H9 (cell line): ENCODE measurements around the gene PRR36. TPM values are rescaled to one million over a fixed set of nuclear protein-coding genes. Genes with fewer than 3 reads are reported as not detected.

Source experiments
- DNase-seq: peaks from one replicate; pipeline ENCODE4 v3.0.0-alpha.2; 2017
- H2AFZ ChIP-seq: one replicate; pipeline ENCODE4 v1.6.1; 2013; ENCODE audit warnings: mild to moderate bottlenecking, low read length, control low read depth, moderate library complexity
- H2AK5ac ChIP-seq: 2 replicates; pipeline ENCODE4 v1.6.1; 2013; ENCODE audit warnings: low read length, control low read depth, mixed read lengths; ENCODE audit not compliant: insufficient read length
- H2BK120ac ChIP-seq: one replicate; pipeline ENCODE4 v1.6.1; 2013; ENCODE audit warnings: low read depth, mild to moderate bottlenecking, low read length, control low read depth, inconsistent platforms; ENCODE audit not compliant: poor library complexity, severe bottlenecking
- H2BK12ac ChIP-seq: 2 replicates; pipeline ENCODE4 v1.6.1; 2013; ENCODE audit warnings: low read length, control low read depth, mixed read lengths, low read depth; ENCODE audit not compliant: insufficient read length
- H2BK15ac ChIP-seq: 2 replicates; pipeline ENCODE4 v1.6.1; 2013; ENCODE audit warnings: low read depth, low read length, control low read depth
- H2BK20ac ChIP-seq: one replicate; pipeline ENCODE4 v1.6.1; 2013; ENCODE audit warnings: low read depth, mild to moderate bottlenecking, low read length, control low read depth, inconsistent platforms; ENCODE audit not compliant: poor library complexity, severe bottlenecking
- H2BK5ac ChIP-seq: 2 replicates; pipeline ENCODE4 v1.6.1; 2013; ENCODE audit warnings: low read length, control low read depth, mixed read lengths; ENCODE audit not compliant: insufficient read length
- H3K14ac ChIP-seq: 2 replicates; pipeline ENCODE4 v1.6.1; 2013; ENCODE audit warnings: low read length, control low read depth; ENCODE audit not compliant: insufficient read depth
- H3K18ac ChIP-seq: 2 replicates; pipeline ENCODE4 v1.6.1; 2013; ENCODE audit warnings: low read depth, mild to moderate bottlenecking, mixed read lengths, low read length, control low read depth; ENCODE audit not compliant: insufficient read length
- H3K23ac ChIP-seq: 2 replicates; pipeline ENCODE4 v1.6.1; 2013; ENCODE audit warnings: low read length, control low read depth, mixed read lengths, low read depth; ENCODE audit not compliant: insufficient read length
- H3K23me2 ChIP-seq: 2 replicates; pipeline ENCODE4 v1.6.1; 2013; ENCODE audit warnings: low read depth, mild to moderate bottlenecking, mixed read lengths, low read length, control low read depth; ENCODE audit not compliant: insufficient read length, poor library complexity, severe bottlenecking
- H3K27ac ChIP-seq: 2 replicates; pipeline ENCODE4 v1.5.1; 2013; ENCODE audit warnings: low read length, control low read depth, mixed read lengths, low read depth; ENCODE audit not compliant: insufficient read length
- H3K27me3 ChIP-seq: 2 replicates; pipeline ENCODE4 v1.6.1; 2013; ENCODE audit warnings: low read length, control low read depth, inconsistent platforms; ENCODE audit not compliant: insufficient read depth
- H3K4ac ChIP-seq: 2 replicates; pipeline ENCODE4 v1.6.1; 2013; ENCODE audit warnings: low read depth, mild to moderate bottlenecking, control low read depth, inconsistent platforms, low read length, moderate library complexity
- H3K4me1 ChIP-seq: 2 replicates; pipeline ENCODE4 v1.6.1; 2013; ENCODE audit warnings: low read length, control low read depth, inconsistent platforms; ENCODE audit not compliant: insufficient read depth
- H3K4me2 ChIP-seq: 2 replicates; pipeline ENCODE4 v1.6.1; 2013; ENCODE audit warnings: low read length, control low read depth, mixed read lengths; ENCODE audit not compliant: insufficient read length, insufficient read depth
- H3K56ac ChIP-seq: 2 replicates; pipeline ENCODE4 v1.6.1; 2013; ENCODE audit warnings: low read depth, mild to moderate bottlenecking, mixed read lengths, low read length, control low read depth; ENCODE audit not compliant: insufficient read length
- H3K79me1 ChIP-seq: 2 replicates; pipeline ENCODE4 v1.6.1; 2013; ENCODE audit warnings: low read depth, mild to moderate bottlenecking, moderate library complexity, low read length, control low read depth, inconsistent platforms; ENCODE audit not compliant: insufficient read depth, poor library complexity, severe bottlenecking
- H3K79me2 ChIP-seq: 2 replicates; pipeline ENCODE4 v1.6.1; 2013; ENCODE audit warnings: low read length, control low read depth, inconsistent platforms; ENCODE audit not compliant: insufficient read depth
- H3K9ac ChIP-seq: 2 replicates; pipeline ENCODE4 v1.6.1; 2013; ENCODE audit warnings: low read length, control low read depth, mixed read lengths; ENCODE audit not compliant: insufficient read length; ENCODE audit errors: extremely low read depth
- H3K9me3 ChIP-seq: one replicate; pipeline ENCODE4 v1.6.1; 2013; ENCODE audit warnings: low read depth, low read length, inconsistent platforms; ENCODE audit not compliant: control insufficient read depth
- H3T11ph ChIP-seq: one replicate; pipeline ENCODE4 v1.6.1; 2013; ENCODE audit warnings: mild to moderate bottlenecking, low read length, control low read depth, inconsistent platforms
- H4K20me1 ChIP-seq: one replicate; pipeline ENCODE4 v1.6.1; 2013; ENCODE audit not compliant: control insufficient read depth, insufficient read length, insufficient read depth
- H4K5ac ChIP-seq: 2 replicates; pipeline ENCODE4 v1.6.1; 2013; ENCODE audit warnings: low read depth, mild to moderate bottlenecking, mixed read lengths, low read length, control low read depth; ENCODE audit not compliant: insufficient read length
- H4K8ac ChIP-seq: replicated peaks from 2 replicates; pipeline ENCODE4 v1.6.1; 2013; ENCODE audit warnings: low read length, control low read depth, mixed read lengths, low read depth; ENCODE audit not compliant: insufficient read length
- H4K91ac ChIP-seq: 2 replicates; pipeline ENCODE4 v1.6.1; 2013; ENCODE audit warnings: low read depth, mild to moderate bottlenecking, moderate library complexity, mixed read lengths, low read length, control low read depth; ENCODE audit not compliant: insufficient read length
- H3K27ac Mint-ChIP-seq, 3 experiments: 2 replicates in 2 of 3; 3 replicates in 1 of 3; pipeline ENCODE4 v1.8.0; 2020 to 2021; ENCODE audit warnings: mixed read lengths in 3 of 3, mild to moderate bottlenecking in 1 of 3, moderate library complexity in 1 of 3
- H3K27me3 Mint-ChIP-seq: 2 replicates; pipeline ENCODE4 v1.8.0; 2021; ENCODE audit warnings: low read depth, mild to moderate bottlenecking, moderate library complexity, mixed read lengths
- H3K36me3 Mint-ChIP-seq, 3 experiments: 2 replicates in 2 of 3; 3 replicates in 1 of 3; pipeline ENCODE4 v1.8.0; 2020 to 2021; ENCODE audit warnings: low read depth in 3 of 3, mixed read lengths in 3 of 3; ENCODE audit not compliant: insufficient read depth in 1 of 3
- H3K4me1 Mint-ChIP-seq, 2 experiments: 2 replicates each; pipeline ENCODE4 v1.8.0; 2020; ENCODE audit warnings: mixed read lengths in 2 of 2
- H3K4me3 Mint-ChIP-seq, 2 experiments: 2 replicates in 1 of 2; 3 replicates in 1 of 2; pipeline ENCODE4 v1.8.0; 2020 to 2021; ENCODE audit warnings: mild to moderate bottlenecking in 2 of 2, mixed read lengths in 2 of 2, moderate library complexity in 1 of 2
- H3K9me3 Mint-ChIP-seq, 2 experiments: 2 replicates in 1 of 2; 3 replicates in 1 of 2; pipeline ENCODE4 v1.8.0; 2020; ENCODE audit warnings: mild to moderate bottlenecking in 2 of 2, mixed read lengths in 2 of 2, moderate library complexity in 1 of 2
- CTCF ChIP-seq: fragments of 200-600 bp; sonication (generic); conservative IDR thresholded peaks from 3 replicates; pipeline ENCODE4 v1.8.0; 2021; ENCODE audit warnings: antibody characterized with exemption, mild to moderate bottlenecking
- WGBS: extraction: QIAGEN DNeasy Blood & Tissue Kit; methylation state at CpG from one replicate; pipeline ENCODE4 v1.1.7; 2013; ENCODE audit warnings: missing lambda C conversion rate, low lambda C conversion rate, mixed read lengths; ENCODE audit not compliant: insufficient read length; ENCODE audit errors: extremely low coverage; 5-methylcytosine and 5-hydroxymethylcytosine counted together
- total RNA-seq: library from RNA; stranded (reverse); gene quantifications from 2 replicates; pipeline ENCODE4 v1.2.1, GENCODE V29; 2021

Gene PRR36
- total RNA-seq, 1 experiment from 2014 or later: 20.4 TPM

DNA sequence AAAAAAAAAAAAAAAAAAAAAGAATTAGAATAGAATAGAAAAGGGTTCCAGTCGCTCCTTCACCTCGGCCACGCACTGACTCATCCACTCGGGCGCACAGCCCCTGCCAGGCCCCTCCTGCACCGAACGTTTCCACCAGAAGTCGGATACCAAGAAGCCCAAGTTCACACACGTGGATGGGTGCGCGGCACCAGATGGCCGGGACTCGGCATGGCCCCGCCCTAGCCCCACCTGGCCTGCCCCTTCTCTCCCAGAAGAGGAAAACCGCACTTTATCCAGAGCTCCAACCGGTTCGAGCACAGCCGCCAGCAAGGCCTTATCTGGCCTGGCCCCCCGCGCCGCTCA is 5.9 kb downstream of the PRR36 start:
- Histone ChIP-seq H3K23me2 (peaks cover 16% of the 10 kb centered on the region), H2BK20ac (no peak overlapping the region), H3K4ac (no peak overlapping the region), H2AFZ (no peak overlapping the region), H2BK120ac (no peak overlapping the region), H2BK15ac (no peak overlapping the region), H3K4me2 (peak overlapping the region; percentile 40), H3K4me1 (no peaks in the 10 kb centered on the region; the same call in 1 of the 2 replicates), H3K79me1 (no peaks in the 10 kb centered on the region), H3K27ac (no peak overlapping the region), H3K23ac (no peak overlapping the region), H4K91ac (no peak overlapping the region), H3K56ac (no peak overlapping the region), H3K27me3 (peaks cover 4% of the 10 kb centered on the region; the same call in 1 of the 2 replicates), H3K79me2 (no peaks in the 10 kb centered on the region), H4K8ac (no peak overlapping the region), H3T11ph (no peak overlapping the region), H4K5ac (no peak overlapping the region), H2BK5ac (no peak overlapping the region), H3K18ac (no peak overlapping the region), H2BK12ac (no peak overlapping the region), H4K20me1 (peaks cover 4% of the 10 kb centered on the region), H2AK5ac (no peak overlapping the region), H3K9me3 (no peaks in the 10 kb centered on the region), H3K9ac (no peak overlapping the region), H3K14ac (no peak overlapping the region)
- Mint-ChIP-seq H3K4me3 (peak overlapping the region in 1 of 2 experiments; percentile 79; a peak in 3 of 5 replicates), H3K27ac (no peak overlapping the region), H3K27me3 (peaks cover 49% of the 10 kb centered on the region), H3K4me1 (peaks cover 18 to 47% of the 10 kb centered on the region in 2 experiments), H3K36me3 (peaks cover 0 to 6% (median 5%) of the 10 kb centered on the region in 3 experiments; a peak in 4 of 7 replicates), H3K9me3 (no peaks in the 10 kb centered on the region)
- TF ChIP-seq CTCF: no peak
- peak; percentile 81 for DNase-seq
- WGBS: no CpG with 5 or more reads among the region's 21 CpGs
